ENCODE results near the gene SPATA16.
"Not testable (repeated sequence)": the region's sequence is repeated elsewhere in the genome, so short reads cannot be mapped to it uniquely, and the experiment has no call there.

SPATA16 gene, protein sequence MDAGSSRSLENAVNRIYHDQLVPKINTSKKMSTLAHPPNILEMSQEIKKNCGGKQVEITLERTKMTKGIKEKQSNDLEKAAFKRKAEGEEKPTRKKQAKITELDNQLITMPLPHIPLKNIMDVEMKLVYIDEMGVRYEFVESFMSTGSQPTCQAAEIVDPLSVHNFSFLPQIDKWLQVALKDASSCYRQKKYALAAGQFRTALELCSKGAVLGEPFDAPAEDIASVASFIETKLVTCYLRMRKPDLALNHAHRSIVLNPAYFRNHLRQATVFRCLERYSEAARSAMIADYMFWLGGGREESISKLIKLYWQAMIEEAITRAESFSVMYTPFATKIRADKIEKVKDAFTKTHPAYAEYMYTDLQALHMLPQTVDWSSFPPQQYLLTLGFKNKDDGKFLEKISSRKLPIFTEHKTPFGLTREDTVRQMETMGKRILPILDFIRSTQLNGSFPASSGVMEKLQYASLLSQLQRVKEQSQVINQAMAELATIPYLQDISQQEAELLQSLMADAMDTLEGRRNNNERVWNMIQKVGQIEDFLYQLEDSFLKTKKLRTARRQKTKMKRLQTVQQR

DNA sequence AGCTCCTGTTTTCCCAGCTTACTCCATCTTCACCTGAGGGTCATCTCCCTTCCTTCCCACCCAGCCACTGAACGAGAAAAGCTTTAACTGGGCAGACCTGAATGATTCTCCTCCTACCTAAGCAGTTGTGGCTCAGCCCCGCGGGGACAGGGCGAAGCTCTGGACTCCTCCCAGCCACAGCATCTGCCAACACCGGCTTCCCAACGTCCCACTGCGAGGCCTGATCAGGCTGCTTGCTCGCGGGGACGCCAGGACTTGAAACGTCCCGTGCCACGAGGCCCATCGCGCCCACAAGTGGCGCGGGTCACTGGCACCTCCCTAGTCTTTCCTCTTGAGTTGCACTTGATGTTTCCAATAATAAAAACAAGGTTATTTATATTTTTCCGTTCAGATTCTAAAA, at the start of gene SPATA16:
Gene SPATA16, minus strand, starts transcription at position 250 of the 400 bp plus-strand sequence. CDS start 23,504 bp downstream, outside the sequence.
- TF ChIP-seq TOX (CRISPR knock-in tag; IDR thresholded peaks at IDR 0.05; ENCODE audit: borderline replicate concordance) (no peak), ZC3H10 (CRISPR knock-in tag; IDR thresholded peaks at IDR 0.05) (no peak), TCF4 (CRISPR knock-in tag; IDR thresholded peaks at IDR 0.05; ENCODE audit: borderline replicate concordance) (no peak), ARNTL (CRISPR knock-in tag; IDR thresholded peaks at IDR 0.05; ENCODE audit: borderline replicate concordance, low read depth) (no peak), ESRRG (CRISPR knock-in tag; IDR thresholded peaks at IDR 0.05) (no peak), RARB (CRISPR knock-in tag; IDR thresholded peaks at IDR 0.05) (no peak), ISL1 (CRISPR knock-in tag; IDR thresholded peaks at IDR 0.05) (no peak)
- TF ChIP-seq, protein P1, sequence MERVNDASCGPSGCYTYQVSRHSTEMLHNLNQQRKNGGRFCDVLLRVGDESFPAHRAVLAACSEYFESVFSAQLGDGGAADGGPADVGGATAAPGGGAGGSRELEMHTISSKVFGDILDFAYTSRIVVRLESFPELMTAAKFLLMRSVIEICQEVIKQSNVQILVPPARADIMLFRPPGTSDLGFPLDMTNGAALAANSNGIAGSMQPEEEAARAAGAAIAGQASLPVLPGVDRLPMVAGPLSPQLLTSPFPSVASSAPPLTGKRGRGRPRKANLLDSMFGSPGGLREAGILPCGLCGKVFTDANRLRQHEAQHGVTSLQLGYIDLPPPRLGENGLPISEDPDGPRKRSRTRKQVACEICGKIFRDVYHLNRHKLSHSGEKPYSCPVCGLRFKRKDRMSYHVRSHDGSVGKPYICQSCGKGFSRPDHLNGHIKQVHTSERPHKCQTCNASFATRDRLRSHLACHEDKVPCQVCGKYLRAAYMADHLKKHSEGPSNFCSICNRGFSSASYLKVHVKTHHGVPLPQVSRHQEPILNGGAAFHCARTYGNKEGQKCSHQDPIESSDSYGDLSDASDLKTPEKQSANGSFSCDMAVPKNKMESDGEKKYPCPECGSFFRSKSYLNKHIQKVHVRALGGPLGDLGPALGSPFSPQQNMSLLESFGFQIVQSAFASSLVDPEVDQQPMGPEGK (CRISPR knock-in tag; IDR thresholded peaks at IDR 0.05; ENCODE audit: borderline replicate concordance) = no peak
- TF ChIP-seq, protein P2, sequence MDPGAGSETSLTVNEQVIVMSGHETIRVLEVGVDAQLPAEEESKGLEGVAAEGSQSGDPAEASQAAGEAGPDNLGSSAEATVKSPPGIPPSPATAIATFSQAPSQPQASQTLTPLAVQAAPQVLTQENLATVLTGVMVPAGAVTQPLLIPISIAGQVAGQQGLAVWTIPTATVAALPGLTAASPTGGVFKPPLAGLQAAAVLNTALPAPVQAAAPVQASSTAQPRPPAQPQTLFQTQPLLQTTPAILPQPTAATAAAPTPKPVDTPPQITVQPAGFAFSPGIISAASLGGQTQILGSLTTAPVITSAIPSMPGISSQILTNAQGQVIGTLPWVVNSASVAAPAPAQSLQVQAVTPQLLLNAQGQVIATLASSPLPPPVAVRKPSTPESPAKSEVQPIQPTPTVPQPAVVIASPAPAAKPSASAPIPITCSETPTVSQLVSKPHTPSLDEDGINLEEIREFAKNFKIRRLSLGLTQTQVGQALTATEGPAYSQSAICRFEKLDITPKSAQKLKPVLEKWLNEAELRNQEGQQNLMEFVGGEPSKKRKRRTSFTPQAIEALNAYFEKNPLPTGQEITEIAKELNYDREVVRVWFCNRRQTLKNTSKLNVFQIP (CRISPR knock-in tag; IDR thresholded peaks at IDR 0.05; ENCODE audit: borderline replicate concordance, low read depth) = no peak
- TF ChIP-seq, protein P3, sequence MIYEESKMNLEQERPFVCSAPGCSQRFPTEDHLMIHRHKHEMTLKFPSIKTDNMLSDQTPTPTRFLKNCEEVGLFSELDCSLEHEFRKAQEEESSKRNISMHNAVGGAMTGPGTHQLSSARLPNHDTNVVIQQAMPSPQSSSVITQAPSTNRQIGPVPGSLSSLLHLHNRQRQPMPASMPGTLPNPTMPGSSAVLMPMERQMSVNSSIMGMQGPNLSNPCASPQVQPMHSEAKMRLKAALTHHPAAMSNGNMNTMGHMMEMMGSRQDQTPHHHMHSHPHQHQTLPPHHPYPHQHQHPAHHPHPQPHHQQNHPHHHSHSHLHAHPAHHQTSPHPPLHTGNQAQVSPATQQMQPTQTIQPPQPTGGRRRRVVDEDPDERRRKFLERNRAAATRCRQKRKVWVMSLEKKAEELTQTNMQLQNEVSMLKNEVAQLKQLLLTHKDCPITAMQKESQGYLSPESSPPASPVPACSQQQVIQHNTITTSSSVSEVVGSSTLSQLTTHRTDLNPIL (CRISPR knock-in tag; IDR thresholded peaks at IDR 0.05; ENCODE audit: low read depth) = no peak
- ATAC-seq = no peak

DNA sequence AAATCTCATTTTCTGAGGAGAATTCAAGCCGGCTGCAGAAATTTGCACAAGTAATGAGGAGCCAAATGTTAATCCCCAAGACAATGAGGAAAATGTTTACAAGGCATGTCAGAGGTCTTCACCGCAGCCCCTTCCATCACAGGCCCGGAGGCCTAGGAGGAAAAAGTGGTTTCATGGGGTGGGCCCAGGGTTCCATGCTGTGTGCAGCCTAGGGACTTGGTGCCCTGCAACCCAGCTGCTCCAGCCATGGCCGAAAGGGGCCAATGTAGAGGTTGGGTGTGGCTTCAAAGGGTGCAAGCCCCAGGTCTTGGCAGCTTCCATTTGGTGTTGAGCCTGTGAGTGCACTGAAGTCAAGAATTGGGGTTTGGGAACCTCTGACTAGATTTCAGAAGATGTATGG, 42.0 kb upstream of the SPATA16 start:
- ATAC-seq = not testable (repeated sequence)

DNA sequence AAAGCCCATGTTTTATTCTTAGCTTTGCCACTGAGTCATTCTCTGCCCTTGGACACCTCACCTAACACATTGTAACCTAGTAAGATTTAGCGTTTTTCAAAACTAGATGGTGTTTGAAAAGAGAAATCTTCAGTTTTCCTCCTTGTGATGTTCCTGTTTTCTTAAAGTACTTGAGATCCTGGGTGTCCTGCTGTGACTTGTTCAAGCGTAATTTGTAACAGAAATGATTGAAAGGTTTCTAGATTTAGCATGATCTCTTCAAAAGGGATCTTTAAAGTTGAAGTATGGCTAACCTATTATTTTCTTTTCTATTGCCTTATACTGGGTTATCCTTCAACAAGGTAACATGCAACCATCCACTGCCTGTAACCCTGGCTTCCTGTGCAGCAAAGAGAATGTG, 32.6 kb upstream of the SPATA16 start:
- no peak for TF ChIP-seq ZC3H10 (CRISPR knock-in tag; IDR thresholded peaks at IDR 0.05)
- TF ChIP-seq ZFP3 (CRISPR knock-in tag; IDR thresholded peaks at IDR 0.05) = no peak
- no peak for TF ChIP-seq PPARA (CRISPR knock-in tag; IDR thresholded peaks at IDR 0.05; ENCODE audit: borderline replicate concordance)
- TF ChIP-seq, protein P1 (CRISPR knock-in tag; IDR thresholded peaks at IDR 0.05; ENCODE audit: borderline replicate concordance) = no peak
- TF ChIP-seq, protein P4, sequence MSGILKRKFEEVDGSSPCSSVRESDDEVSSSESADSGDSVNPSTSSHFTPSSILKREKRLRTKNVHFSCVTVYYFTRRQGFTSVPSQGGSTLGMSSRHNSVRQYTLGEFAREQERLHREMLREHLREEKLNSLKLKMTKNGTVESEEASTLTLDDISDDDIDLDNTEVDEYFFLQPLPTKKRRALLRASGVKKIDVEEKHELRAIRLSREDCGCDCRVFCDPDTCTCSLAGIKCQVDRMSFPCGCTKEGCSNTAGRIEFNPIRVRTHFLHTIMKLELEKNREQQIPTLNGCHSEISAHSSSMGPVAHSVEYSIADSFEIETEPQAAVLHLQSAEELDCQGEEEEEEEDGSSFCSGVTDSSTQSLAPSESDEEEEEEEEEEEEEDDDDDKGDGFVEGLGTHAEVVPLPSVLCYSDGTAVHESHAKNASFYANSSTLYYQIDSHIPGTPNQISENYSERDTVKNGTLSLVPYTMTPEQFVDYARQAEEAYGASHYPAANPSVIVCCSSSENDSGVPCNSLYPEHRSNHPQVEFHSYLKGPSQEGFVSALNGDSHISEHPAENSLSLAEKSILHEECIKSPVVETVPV (CRISPR knock-in tag; IDR thresholded peaks at IDR 0.05) = no peak
- no peak for TF ChIP-seq ISL1 (CRISPR knock-in tag; IDR thresholded peaks at IDR 0.05)
- TF ChIP-seq OSR1 (CRISPR knock-in tag; IDR thresholded peaks at IDR 0.05) = no peak
- no peak for TF ChIP-seq SNAI2 (CRISPR knock-in tag; IDR thresholded peaks at IDR 0.05)
- TF ChIP-seq ZFP30 (CRISPR knock-in tag; IDR thresholded peaks at IDR 0.05) = no peak
- TF ChIP-seq CSDC2 (CRISPR knock-in tag; IDR thresholded peaks at IDR 0.05) = no peak
- TF ChIP-seq BACH2 (CRISPR knock-in tag; IDR thresholded peaks at IDR 0.05; ENCODE audit: borderline replicate concordance) = no peak
- no peak for TF ChIP-seq ZNF8 (CRISPR knock-in tag; IDR thresholded peaks at IDR 0.05)
- TF ChIP-seq TOX (CRISPR knock-in tag; IDR thresholded peaks at IDR 0.05; ENCODE audit: borderline replicate concordance) = no peak
- TF ChIP-seq, protein P3 (CRISPR knock-in tag; IDR thresholded peaks at IDR 0.05; ENCODE audit: low read depth) = no peak
- TF ChIP-seq RARB (CRISPR knock-in tag; IDR thresholded peaks at IDR 0.05) = no peak
- TF ChIP-seq, protein P2 (CRISPR knock-in tag; IDR thresholded peaks at IDR 0.05; ENCODE audit: borderline replicate concordance, low read depth) = no peak
- no peak for TF ChIP-seq ZNF565 (CRISPR knock-in tag; conservative IDR thresholded peaks at IDR 0.05; ENCODE audit: low read depth)
- TF ChIP-seq GLIS3 (CRISPR knock-in tag; IDR thresholded peaks at IDR 0.05) = no peak
- ATAC-seq = no peak

DNA sequence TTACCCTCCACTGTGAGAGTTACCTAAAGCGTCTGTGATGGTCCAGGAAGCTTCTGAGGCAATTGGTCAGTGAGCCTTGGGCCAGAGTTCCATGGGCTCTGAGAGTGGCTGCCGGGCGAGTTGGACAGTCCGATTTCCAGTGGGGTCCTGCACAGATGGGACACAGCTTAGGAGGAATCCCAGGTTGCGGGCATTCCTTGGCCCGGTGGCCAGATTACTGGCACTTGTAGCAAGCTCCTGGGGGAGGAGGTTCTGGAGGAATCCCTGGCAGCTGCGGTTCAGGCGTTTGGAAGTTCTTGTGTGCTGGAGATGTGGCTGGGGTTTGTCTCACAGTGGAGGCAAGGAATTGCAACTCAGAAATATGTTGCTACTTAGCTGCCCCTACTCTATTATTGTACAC, 18.1 kb upstream of the SPATA16 start:
- not testable (repeated sequence) for ATAC-seq

DNA sequence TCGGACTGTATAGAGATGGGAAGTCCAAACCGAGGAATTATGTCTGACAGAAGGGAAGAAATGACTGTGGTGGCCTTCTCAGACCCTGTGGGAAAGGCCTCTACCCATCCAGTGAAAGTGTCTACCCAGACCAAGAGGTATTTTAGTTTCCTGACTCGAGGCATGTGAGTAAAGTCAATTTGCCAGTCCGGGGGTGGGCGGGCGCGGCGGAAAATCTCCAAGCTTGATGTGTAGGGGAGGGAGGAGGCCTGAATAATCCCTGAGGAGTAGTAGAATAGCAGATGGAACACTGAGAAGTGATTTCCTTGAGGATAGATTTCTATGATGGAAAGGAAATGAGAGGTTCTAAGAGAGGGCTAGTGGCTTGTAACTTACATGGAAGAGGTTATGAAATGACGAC, 15.5 kb upstream of the SPATA16 start:
- ATAC-seq = not testable (repeated sequence)

Measured in SK-N-SH treated with all-trans-retinoic acid at 6 μM for 48 hours (cell line).